Measurements from ENCODE around the gene HLA-DPB1.

Gene HLA-DPB1

GRCh38 chr6:33069021-33069738 lies 6.6 kb upstream of the HLA-DPB1 start:
- no peak for DNase-seq
- in situ Hi-C loops (cut with HindIII; ENCODE audit: low pct_ligation_motif_present, low pct_unique_long_range_greater_than_20kb, low sequenced_read_pairs), result no loop called here

GRCh38 chr6:33070909-33071308 lies 4.9 kb upstream of the HLA-DPB1 start:
- DNase-seq, result no peak
- in situ Hi-C loops (cut with HindIII; ENCODE audit: low pct_ligation_motif_present, low pct_unique_long_range_greater_than_20kb, low sequenced_read_pairs), result no loop called here

- in situ Hi-C loops (cut with HindIII; ENCODE audit: low pct_ligation_motif_present, low pct_unique_long_range_greater_than_20kb, low sequenced_read_pairs), result no loop called here
- DNase-seq, result no peak
Observed at GRCh38 chr6:33071569-33071968, 4.2 kb upstream of the HLA-DPB1 start.

GRCh38 chr6:33072508-33073100 lies 3.2 kb upstream of the HLA-DPB1 start:
- DNase-seq, result no peak
- in situ Hi-C loops (cut with HindIII; ENCODE audit: low pct_ligation_motif_present, low pct_unique_long_range_greater_than_20kb, low sequenced_read_pairs), result no loop called here

- DNase-seq, result peak; percentile 15
- in situ Hi-C loops (cut with HindIII; ENCODE audit: low pct_ligation_motif_present, low pct_unique_long_range_greater_than_20kb, low sequenced_read_pairs), result no loop called here
Observed at GRCh38 chr6:33073431-33073871, 2.3 kb upstream of the HLA-DPB1 start, which contains the start of gene HLA-DPA1. TSS of gene HLA-DPA1 (minus strand) at chr6:33073649.

GRCh38 chr6:33075208-33075567 lies 602 bp upstream of the HLA-DPB1 start:
- DNase-seq, result no peak
- in situ Hi-C loops (cut with HindIII; ENCODE audit: low pct_ligation_motif_present, low pct_unique_long_range_greater_than_20kb, low sequenced_read_pairs), result no loop called here

GRCh38 chr6:33076406-33076934 lies 680 bp downstream of the HLA-DPB1 start:
- no peak for DNase-seq
- in situ Hi-C loops (cut with HindIII; ENCODE audit: low pct_ligation_motif_present, low pct_unique_long_range_greater_than_20kb, low sequenced_read_pairs), result no loop called here

GRCh38 chr6:33077908-33078307 lies 2.1 kb downstream of the HLA-DPB1 start:
- no peak for DNase-seq
- in situ Hi-C loops (cut with HindIII; ENCODE audit: low pct_ligation_motif_present, low pct_unique_long_range_greater_than_20kb, low sequenced_read_pairs), result no loop called here

GRCh38 chr6:33078442-33078841 lies 2.7 kb downstream of the HLA-DPB1 start:
- in situ Hi-C loops (cut with HindIII; ENCODE audit: low pct_ligation_motif_present, low pct_unique_long_range_greater_than_20kb, low sequenced_read_pairs), result no loop called here
- no peak for DNase-seq

GRCh38 chr6:33078919-33079521 lies 3.2 kb downstream of the HLA-DPB1 start:
- in situ Hi-C loops (cut with HindIII; ENCODE audit: low pct_ligation_motif_present, low pct_unique_long_range_greater_than_20kb, low sequenced_read_pairs), result no loop called here
- DNase-seq, result no peak

GRCh38 chr6:33079580-33079979 lies 3.8 kb downstream of the HLA-DPB1 start:
- in situ Hi-C loops (cut with HindIII; ENCODE audit: low pct_ligation_motif_present, low pct_unique_long_range_greater_than_20kb, low sequenced_read_pairs), result no loop called here
- no peak for DNase-seq

- DNase-seq, result peak; percentile 88
Observed at GRCh38 chr6:33080127-33081089, 4.6 kb downstream of the HLA-DPB1 start.

GRCh38 chr6:33081098-33081824 lies 5.5 kb downstream of the HLA-DPB1 start:
- no peak for DNase-seq
- in situ Hi-C loops (cut with HindIII; ENCODE audit: low pct_ligation_motif_present, low pct_unique_long_range_greater_than_20kb, low sequenced_read_pairs), result no loop called here

More at GRCh38 chr6:33080127-33081089, 4.6 kb downstream of the HLA-DPB1 start:
- in situ Hi-C loops (cut with HindIII; ENCODE audit: low pct_ligation_motif_present, low pct_unique_long_range_greater_than_20kb, low sequenced_read_pairs), result no loop called here

- in situ Hi-C loops (cut with HindIII; ENCODE audit: low pct_ligation_motif_present, low pct_unique_long_range_greater_than_20kb, low sequenced_read_pairs), result no loop called here
- peak; percentile 41 for DNase-seq
Observed at GRCh38 chr6:33082702-33083101, 6.9 kb downstream of the HLA-DPB1 start.

- in situ Hi-C loops (cut with HindIII; ENCODE audit: low pct_ligation_motif_present, low pct_unique_long_range_greater_than_20kb, low sequenced_read_pairs), result no loop called here
- DNase-seq, result no peak
Observed at GRCh38 chr6:33085627-33086026, 9.8 kb downstream of the HLA-DPB1 start.

GRCh38 chr6:33088258-33088930 lies 12.6 kb downstream of the HLA-DPB1 start:
- in situ Hi-C loops (cut with HindIII; ENCODE audit: low pct_ligation_motif_present, low pct_unique_long_range_greater_than_20kb, low sequenced_read_pairs), result no loop called here
- DNase-seq, result no peak

- DNase-seq, result no peak
- in situ Hi-C loops (cut with HindIII; ENCODE audit: low pct_ligation_motif_present, low pct_unique_long_range_greater_than_20kb, low sequenced_read_pairs), result no loop called here
Observed at GRCh38 chr6:33088931-33089620, 13.3 kb downstream of the HLA-DPB1 start.

Data from ACHN (cell line).